Measurements from ENCODE around the gene PWWP2A. TPM values are rescaled to one million over a fixed set of nuclear protein-coding genes. Genes with fewer than 3 reads are reported as not detected.

Gene PWWP2A
- total and polyA plus RNA-seq, 2 of the 4 experiments (the other 2 are of a cell fraction) = 8.8 to 12.5 TPM

DNA sequence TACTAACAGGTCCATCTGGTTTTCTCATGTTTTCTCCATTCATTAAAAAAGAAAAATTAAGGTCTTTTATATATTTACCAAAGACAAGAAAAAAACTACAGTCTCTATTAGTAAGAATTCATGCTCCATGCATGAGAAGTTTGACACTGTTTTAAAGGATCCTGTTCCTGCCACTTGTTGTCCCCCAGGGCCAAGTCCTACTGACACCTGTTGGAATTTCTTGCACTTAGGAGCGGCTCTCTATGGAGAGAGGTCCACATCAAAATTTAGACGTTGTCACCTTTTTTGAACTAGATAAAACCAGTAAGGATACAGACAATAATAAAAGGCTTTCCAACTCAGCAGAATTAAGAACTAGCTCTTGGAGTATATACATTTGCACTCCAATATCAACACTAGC is 42.3 kb downstream of the PWWP2A start:
- dilution Hi-C loops (cut with HindIII; ENCODE audit: low sequenced_read_pairs, unreplicated experiment) = no loop called here
- H3K4me1 ChIP-seq (ENCODE audit: control insufficient read depth, insufficient read depth, low read length) = peaks cover 7% of the 10 kb centered on the region
- H3K4me3 ChIP-seq (ENCODE audit: insufficient read depth, low read depth, low read length) = no peak overlapping the region
- no peak for ATAC-seq (ENCODE audit: low read depth)
- H2AFZ ChIP-seq (replicated peaks; ENCODE audit: low read length, poor library complexity) = no peak overlapping the region
- no peak overlapping the region for H4K8ac ChIP-seq (ENCODE audit: low read depth in 2 of 2, low read length in 2 of 2)
- H2AK5ac ChIP-seq (ENCODE audit: low read depth, low read length) = no peak overlapping the region
- no peak overlapping the region for H3K18ac ChIP-seq (ENCODE audit: low read depth, low read length)
- H4K91ac ChIP-seq (ENCODE audit: insufficient read depth, low read depth, low read length) = no peak overlapping the region
- H2BK20ac ChIP-seq (ENCODE audit: low read depth, low read length) = no peak overlapping the region
- H4K20me1 ChIP-seq (ENCODE audit: insufficient read depth, low read length) = no peaks in the 10 kb centered on the region
- H3K4me2 ChIP-seq (ENCODE audit: low read depth, low read length) = no peak overlapping the region
- no peak overlapping the region for H3K56ac ChIP-seq (ENCODE audit: extremely low read depth, insufficient read depth, low read length)
- no peaks in the 10 kb centered on the region for H3K9me1 ChIP-seq (ENCODE audit: insufficient read depth, low read length)
- H3K36me3 ChIP-seq (ENCODE audit: control insufficient read depth, insufficient read depth, low read length) = peaks cover 4% of the 10 kb centered on the region; the same call in 1 of the 2 replicates
- no peak overlapping the region for H3K23ac ChIP-seq (ENCODE audit: low read depth, low read length)
- no peak overlapping the region for H3K4ac ChIP-seq (ENCODE audit: low read depth, low read length)
- no peak for TF ChIP-seq CEBPB (IDR thresholded peaks at IDR 0.05; ENCODE audit: low read depth, low read length)
- no peak for TF ChIP-seq FOS (IDR thresholded peaks at IDR 0.05; ENCODE audit: low read depth, low read length)
- no peak for TF ChIP-seq MXI1 (IDR thresholded peaks at IDR 0.05; ENCODE audit: borderline replicate concordance, low read depth, low read length)
- TF ChIP-seq BHLHE40 (IDR thresholded peaks at IDR 0.05; ENCODE audit: low read depth, low read length) = no peak
- TF ChIP-seq CHD1 (IDR thresholded peaks at IDR 0.05; ENCODE audit: low read depth, low read length) = no peak
- no peak for TF ChIP-seq POLR2A (IDR thresholded peaks at IDR 0.05; ENCODE audit: low read depth, low read length)
- TF ChIP-seq NFE2L2 (IDR thresholded peaks at IDR 0.05; ENCODE audit: low read depth, low read length) = no peak
- TF ChIP-seq RCOR1 (IDR thresholded peaks at IDR 0.05; ENCODE audit: insufficient replicate concordance, low read length) = no peak
- no peak for TF ChIP-seq MAZ (IDR thresholded peaks at IDR 0.05; ENCODE audit: borderline replicate concordance, low read depth, low read length)
- no peak for TF ChIP-seq MAFK (IDR thresholded peaks at IDR 0.05; ENCODE audit: low read depth, low read length)
- TF ChIP-seq SMC3 (IDR thresholded peaks at IDR 0.05; ENCODE audit: low read depth, low read length) = no peak
- TF ChIP-seq, protein P1, sequence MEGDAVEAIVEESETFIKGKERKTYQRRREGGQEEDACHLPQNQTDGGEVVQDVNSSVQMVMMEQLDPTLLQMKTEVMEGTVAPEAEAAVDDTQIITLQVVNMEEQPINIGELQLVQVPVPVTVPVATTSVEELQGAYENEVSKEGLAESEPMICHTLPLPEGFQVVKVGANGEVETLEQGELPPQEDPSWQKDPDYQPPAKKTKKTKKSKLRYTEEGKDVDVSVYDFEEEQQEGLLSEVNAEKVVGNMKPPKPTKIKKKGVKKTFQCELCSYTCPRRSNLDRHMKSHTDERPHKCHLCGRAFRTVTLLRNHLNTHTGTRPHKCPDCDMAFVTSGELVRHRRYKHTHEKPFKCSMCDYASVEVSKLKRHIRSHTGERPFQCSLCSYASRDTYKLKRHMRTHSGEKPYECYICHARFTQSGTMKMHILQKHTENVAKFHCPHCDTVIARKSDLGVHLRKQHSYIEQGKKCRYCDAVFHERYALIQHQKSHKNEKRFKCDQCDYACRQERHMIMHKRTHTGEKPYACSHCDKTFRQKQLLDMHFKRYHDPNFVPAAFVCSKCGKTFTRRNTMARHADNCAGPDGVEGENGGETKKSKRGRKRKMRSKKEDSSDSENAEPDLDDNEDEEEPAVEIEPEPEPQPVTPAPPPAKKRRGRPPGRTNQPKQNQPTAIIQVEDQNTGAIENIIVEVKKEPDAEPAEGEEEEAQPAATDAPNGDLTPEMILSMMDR (conservative IDR thresholded peaks at IDR 0.05; ENCODE audit: low read depth, low read length) = no peak
- TF ChIP-seq, protein P2, sequence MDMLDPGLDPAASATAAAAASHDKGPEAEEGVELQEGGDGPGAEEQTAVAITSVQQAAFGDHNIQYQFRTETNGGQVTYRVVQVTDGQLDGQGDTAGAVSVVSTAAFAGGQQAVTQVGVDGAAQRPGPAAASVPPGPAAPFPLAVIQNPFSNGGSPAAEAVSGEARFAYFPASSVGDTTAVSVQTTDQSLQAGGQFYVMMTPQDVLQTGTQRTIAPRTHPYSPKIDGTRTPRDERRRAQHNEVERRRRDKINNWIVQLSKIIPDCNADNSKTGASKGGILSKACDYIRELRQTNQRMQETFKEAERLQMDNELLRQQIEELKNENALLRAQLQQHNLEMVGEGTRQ (IDR thresholded peaks at IDR 0.05; ENCODE audit: low read depth, low read length) = no peak
- TF ChIP-seq RFX5 (IDR thresholded peaks at IDR 0.05; ENCODE audit: low read depth, low read length) = no peak
- TF ChIP-seq RAD21 (IDR thresholded peaks at IDR 0.05; ENCODE audit: low read length) = no peak
- TF ChIP-seq, protein P3, sequence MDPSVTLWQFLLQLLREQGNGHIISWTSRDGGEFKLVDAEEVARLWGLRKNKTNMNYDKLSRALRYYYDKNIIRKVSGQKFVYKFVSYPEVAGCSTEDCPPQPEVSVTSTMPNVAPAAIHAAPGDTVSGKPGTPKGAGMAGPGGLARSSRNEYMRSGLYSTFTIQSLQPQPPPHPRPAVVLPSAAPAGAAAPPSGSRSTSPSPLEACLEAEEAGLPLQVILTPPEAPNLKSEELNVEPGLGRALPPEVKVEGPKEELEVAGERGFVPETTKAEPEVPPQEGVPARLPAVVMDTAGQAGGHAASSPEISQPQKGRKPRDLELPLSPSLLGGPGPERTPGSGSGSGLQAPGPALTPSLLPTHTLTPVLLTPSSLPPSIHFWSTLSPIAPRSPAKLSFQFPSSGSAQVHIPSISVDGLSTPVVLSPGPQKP (IDR thresholded peaks at IDR 0.05; ENCODE audit: borderline replicate concordance, low read depth, low read length) = no peak
- intact Hi-C loops (cut with micrococcal nuclease) = loop anchor here (5.0 kb wide), 1 partner anchor 35 kb away; no protein-coding TSS in a partner anchor
- H3K79me1 ChIP-seq (ENCODE audit: low read depth in 1 of 2, low read length in 2 of 2) = peaks cover 11 to 18% of the 10 kb centered on the region in 2 experiments
- no peaks in the 10 kb centered on the region for H3K27me3 ChIP-seq (ENCODE audit: control insufficient read depth, insufficient read depth, low read length)
- no peak overlapping the region for H3K27ac ChIP-seq (ENCODE audit: insufficient read depth, low read length)
- no peak overlapping the region for H2BK5ac ChIP-seq (ENCODE audit: low read depth, low read length, poor library complexity, severe bottlenecking)
- no peak overlapping the region for H2AK9ac ChIP-seq (replicated peaks; ENCODE audit: low read depth, low read length, poor library complexity)
- POLR2A ChIA-PET (ENCODE audit: unreplicated experiment) = no interaction called here
- CTCF ChIA-PET = interaction anchor here (0.6 kb wide), 1 partner anchor 30 kb away, joined by 4 read pairs; no protein-coding TSS in a partner anchor
- no CpG with 5 or more reads among the region's 2 CpGs for WGBS, 2 experiments (ENCODE audit: extremely low coverage in 2 of 2, insufficient read length in 1 of 2)
- in situ Hi-C loops (cut with MboI; ENCODE audit: low sequenced_read_pairs) = no loop called here
- H3K9ac ChIP-seq (ENCODE audit: low read depth, low read length) = no peak overlapping the region
- H3K14ac ChIP-seq (replicated peaks; ENCODE audit: low read depth, low read length) = no peak overlapping the region
- H4K5ac ChIP-seq (ENCODE audit: low read depth, low read length) = no peak overlapping the region
- DNase-seq = no peak
- BruUV-seq (replicated peaks) = no TSS peak
- no peak overlapping the region for H2BK15ac ChIP-seq (ENCODE audit: low read depth, low read length)
- no peaks in the 10 kb centered on the region for H3K9me3 ChIP-seq (ENCODE audit: control insufficient read depth, insufficient read depth, low read length)
- no peak overlapping the region for H2BK120ac ChIP-seq (ENCODE audit: low read depth, low read length)

All from IMR-90 (cell line).